GM19099 (cell line): Measurements from ENCODE around the gene PRG3.

Experiments used
- POLR2A ChIP-seq: IDR thresholded peaks from 3 replicates; pipeline ENCODE4 v1.6.1; 2011; ENCODE audit warnings: low read depth; ENCODE audit not compliant: insufficient read length; ENCODE audit errors: extremely low read depth

PRG3 gene

GRCh38 chr11:57378186-57378585 lies 2.8 kb downstream of the PRG3 start:
- no peak for TF ChIP-seq POLR2A

GRCh38 chr11:57377107-57377506 lies 3.8 kb downstream of the PRG3 start:
- TF ChIP-seq POLR2A, result no peak

- no peak for TF ChIP-seq POLR2A
These were observed 4.6 kb downstream of the PRG3 start for GRCh38 chr11:57376095-57377090.

GRCh38 chr11:57375490-57375889 lies 5.5 kb downstream of the PRG3 start:
- TF ChIP-seq POLR2A, result no peak

GRCh38 chr11:57374966-57375365 lies 6.0 kb downstream of the PRG3 start:
- no peak for TF ChIP-seq POLR2A

GRCh38 chr11:57373146-57373545 lies 7.8 kb downstream of the PRG3 start:
- TF ChIP-seq POLR2A, result no peak

- TF ChIP-seq POLR2A, result no peak
These were observed 10.0 kb downstream of the PRG3 start for GRCh38 chr11:57370941-57371340.

- TF ChIP-seq POLR2A, result no peak
These were observed 10.7 kb downstream of the PRG3 start for GRCh38 chr11:57370251-57370650.

GRCh38 chr11:57368845-57369232 lies 12.1 kb downstream of the PRG3 start:
- no peak for TF ChIP-seq POLR2A

- no peak for TF ChIP-seq POLR2A
These were observed 12.7 kb downstream of the PRG3 start for GRCh38 chr11:57368106-57368844.

- no peak for TF ChIP-seq POLR2A
These were observed 15.9 kb downstream of the PRG3 start for GRCh38 chr11:57364851-57365660.

- TF ChIP-seq POLR2A, result no peak
These were observed 17.5 kb downstream of the PRG3 start for GRCh38 chr11:57363131-57364080.

- TF ChIP-seq POLR2A, result no peak
These were observed 19.0 kb downstream of the PRG3 start for GRCh38 chr11:57361926-57362325.

GRCh38 chr11:57360991-57361390 lies 20.0 kb downstream of the PRG3 start:
- no peak for TF ChIP-seq POLR2A
